ENCODE measurements around the gene ZNF613. TPM values are rescaled to one million over a fixed set of nuclear protein-coding genes. Genes with fewer than 3 reads are reported as not detected.
"Not testable (repeated sequence)": the region's sequence is repeated elsewhere in the genome, so short reads cannot be mapped to it uniquely, and the experiment has no call there.

Gene ZNF613
- total RNA-seq, 6 experiments from 2014 or later = 0.87 to 2.7 (median 2.2) TPM

DNA sequence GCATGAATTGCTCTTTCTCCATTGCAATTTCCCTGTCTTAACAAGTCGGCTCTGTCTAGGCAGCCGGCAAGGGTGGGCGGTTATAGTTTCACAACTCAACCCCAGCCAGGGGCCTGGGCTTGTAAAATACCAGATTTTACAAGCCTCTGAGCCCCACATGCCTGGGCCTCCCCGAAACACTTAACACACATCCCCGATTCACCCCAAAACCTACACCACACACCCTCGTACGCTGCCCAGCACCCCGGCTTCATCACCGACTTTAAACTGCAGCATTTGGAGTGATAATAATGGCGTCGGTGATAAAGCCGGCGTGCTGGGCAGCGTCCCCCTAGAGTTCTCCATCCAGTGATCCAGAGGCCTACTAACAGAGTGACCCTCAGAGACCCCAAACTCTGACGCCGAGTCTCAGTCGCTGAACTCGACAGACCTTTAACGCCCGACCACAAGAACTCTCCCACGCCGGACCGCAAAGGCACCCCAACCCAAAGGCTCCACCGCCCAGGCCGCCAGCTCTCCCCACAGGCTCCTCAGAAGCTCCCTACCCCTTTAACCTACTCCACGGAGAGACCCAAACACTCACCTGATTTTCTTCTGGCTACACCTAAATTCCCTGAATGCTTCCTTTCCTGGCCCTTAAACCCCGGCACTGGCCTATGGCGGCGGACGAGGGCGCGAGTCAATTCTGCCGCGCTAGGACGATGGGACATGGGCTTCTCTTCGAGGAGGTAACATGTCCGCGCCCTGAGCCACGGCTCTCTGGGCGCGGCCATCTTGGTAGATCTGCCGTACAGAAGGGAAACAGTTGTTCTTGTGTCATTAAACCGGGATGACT lies 22.7 kb upstream of the ZNF613 start, which contains the start of gene ZNF649:
Gene ZNF649, minus strand, starts transcription at position 687 of the 835 bp plus-strand sequence. CDS start 4,910 bp downstream, outside the sequence.
- intact Hi-C loops (cut with DNase I) = no loop called here
- Histone ChIP-seq H3K36me3 (peaks cover 0 to 7% (median 1%) of the 10 kb centered on the region in 4 donors), H3K27me3 (no peaks in the 10 kb centered on the region), H3K4me1 (peaks cover 0 to 7% (median 0%) of the 10 kb centered on the region in 4 donors), H3K4me3 (peak within 1 kb of the TSS; percentile 78 to 90 (median 86)), H3K9me3 (peaks cover 0 to 5% (median 0%) of the 10 kb centered on the region in 4 donors), H3K27ac (peak within 1 kb of the TSS; percentile 60 to 74 (median 61))
- DNase-seq (peak; percentile 83 to 89 (median 84)), ATAC-seq (peak; percentile 100)
- TF ChIP-seq CTCF (IDR thresholded peaks at IDR 0.05) (no peak), POLR2A (IDR thresholded peaks at IDR 0.05) (peak; percentile 26)
- 0% methylated on average over 40 of the region's 43 CpGs for WGBS (ENCODE audit: insufficient coverage, low coverage, low lambda C conversion rate, missing lambda C conversion rate)

DNA sequence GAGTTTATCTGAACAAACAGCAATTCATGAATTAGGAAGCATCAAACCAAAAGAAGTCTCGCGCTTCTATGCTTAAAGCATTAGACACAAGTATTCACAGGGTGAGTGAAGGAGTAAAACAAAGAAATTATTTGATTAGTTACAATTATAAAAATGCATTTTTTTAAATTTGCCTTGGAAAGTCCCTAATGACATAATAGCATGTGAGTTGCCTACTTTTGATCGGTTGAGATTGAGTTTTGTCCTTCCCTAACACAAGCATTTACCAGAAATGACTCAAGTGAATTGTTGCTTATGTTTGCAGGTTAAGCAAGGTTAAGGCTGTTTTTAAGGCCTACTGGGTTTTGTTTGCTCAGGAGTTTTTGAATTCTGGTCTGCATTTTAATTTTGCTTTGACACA lies 22.1 kb upstream of the ZNF613 start:
- Histone ChIP-seq H3K36me3 (peaks cover 0 to 4% (median 0%) of the 10 kb centered on the region in 4 donors), H3K27ac (no peak overlapping the region), H3K27me3 (no peaks in the 10 kb centered on the region), H3K9me3 (peaks cover 0 to 5% (median 0%) of the 10 kb centered on the region in 4 donors), H3K4me3 (peak overlapping the region in 2 of 3 donors; percentile 86 to 90), H3K4me1 (peaks cover 0 to 7% (median 0%) of the 10 kb centered on the region in 4 donors)
- intact Hi-C loops (cut with DNase I) = no loop called here
- TF ChIP-seq CTCF (IDR thresholded peaks at IDR 0.05) = no peak
- 29% methylated on average over 3 of the region's 3 CpGs for WGBS (ENCODE audit: insufficient coverage, low coverage, low lambda C conversion rate, missing lambda C conversion rate)
- ATAC-seq (no peak), DNase-seq (no peak)

GRCh38 chr19:51905639-51906038 lies 21.6 kb upstream of the ZNF613 start:
- not testable (repeated sequence) for H3K4me3 ChIP-seq

DNA sequence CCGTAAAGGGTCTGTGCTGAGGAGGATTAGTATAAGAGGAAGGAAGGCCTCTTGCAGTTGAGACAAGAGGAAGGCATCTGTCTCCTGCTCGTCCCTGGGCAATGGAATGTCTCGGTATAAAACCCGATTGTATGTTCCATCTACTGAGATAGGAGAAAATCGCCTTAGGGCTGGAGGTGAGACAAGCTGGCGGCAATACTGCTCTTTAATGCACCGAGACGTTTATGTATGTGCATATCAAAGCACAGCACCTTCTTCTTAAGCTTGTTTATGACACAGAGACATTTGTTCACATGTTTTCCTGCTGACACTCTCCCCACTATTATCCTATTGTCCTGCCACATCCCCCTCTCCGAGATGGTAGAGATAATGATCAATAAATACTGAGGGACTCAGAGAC lies 21.2 kb upstream of the ZNF613 start:
- H3K4me3 ChIP-seq; intact Hi-C loops (cut with DNase I); ATAC-seq; H3K27me3 ChIP-seq; H3K36me3 ChIP-seq; DNase-seq; H3K4me1 ChIP-seq; H3K27ac ChIP-seq; H3K9me3 ChIP-seq: not testable (repeated sequence)
- WGBS (ENCODE audit: insufficient coverage, low coverage, low lambda C conversion rate, missing lambda C conversion rate) = 37% methylated on average over 8 of the region's 9 CpGs

More at GRCh38 chr19:51905639-51906038, 21.6 kb upstream of the ZNF613 start:
- DNase-seq; intact Hi-C loops (cut with DNase I); H3K27me3 ChIP-seq; H3K4me1 ChIP-seq; ATAC-seq; H3K9me3 ChIP-seq; H3K27ac ChIP-seq; H3K36me3 ChIP-seq: not testable (repeated sequence)
- 65% methylated on average over 2 of the region's 3 CpGs for WGBS (ENCODE audit: insufficient coverage, low coverage, low lambda C conversion rate, missing lambda C conversion rate)

DNA sequence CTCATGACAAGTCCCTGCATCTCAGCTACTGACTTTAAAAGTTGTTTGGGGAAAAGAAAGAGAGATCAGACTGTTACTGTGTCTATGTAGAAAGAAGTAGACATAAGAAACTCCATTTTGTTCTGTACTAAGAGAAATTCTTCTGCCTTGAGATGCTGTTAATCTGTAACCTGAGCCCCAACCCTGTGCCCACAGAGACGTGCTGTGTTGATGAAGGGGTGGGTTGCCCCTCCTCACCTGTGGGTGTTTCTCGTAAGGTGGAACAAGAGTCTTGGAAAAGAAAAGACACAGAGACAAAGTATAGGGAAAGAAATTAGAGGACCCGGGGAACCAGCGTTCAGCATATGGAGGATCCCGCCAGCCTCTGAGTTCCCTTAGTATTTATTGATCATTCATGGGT lies 19.3 kb upstream of the ZNF613 start:
- ATAC-seq; H3K4me1 ChIP-seq; H3K9me3 ChIP-seq; H3K27ac ChIP-seq; H3K27me3 ChIP-seq; H3K36me3 ChIP-seq; intact Hi-C loops (cut with DNase I); DNase-seq; H3K4me3 ChIP-seq: not testable (repeated sequence)
- WGBS (ENCODE audit: insufficient coverage, low coverage, low lambda C conversion rate, missing lambda C conversion rate) = 20% methylated on average over 5 of the region's 5 CpGs

DNA sequence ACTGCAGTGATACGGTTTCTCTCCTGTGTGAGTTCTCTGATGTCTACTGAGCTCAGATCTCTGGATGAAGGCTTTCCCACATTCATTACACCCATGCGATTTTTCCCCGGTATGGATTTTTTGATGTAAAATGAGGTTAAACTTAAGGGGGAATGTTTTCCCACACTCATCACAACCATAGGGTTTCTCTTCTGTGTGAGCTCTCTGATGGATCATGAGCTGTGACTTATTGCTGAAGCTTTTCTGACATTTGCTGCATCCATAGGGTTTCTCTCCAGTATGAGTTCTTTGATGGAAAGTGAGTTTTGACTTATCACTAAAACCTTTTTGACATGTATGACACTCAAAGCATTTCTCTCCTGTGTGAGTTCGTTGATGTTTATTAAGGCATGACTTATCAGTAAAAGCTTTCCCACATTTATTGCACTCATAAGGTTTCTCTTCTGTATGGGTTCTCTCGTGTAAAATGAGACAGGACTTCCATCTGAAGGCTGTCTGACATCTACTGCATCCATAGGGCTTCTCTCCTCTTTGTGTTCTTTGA lies 11.9 kb upstream of the ZNF613 start:
- peaks cover 0 to 25% (median 13%) of the 10 kb centered on the region in 4 donors for H3K9me3 ChIP-seq
- intact Hi-C loops (cut with DNase I) = no loop called here
- H3K4me3 ChIP-seq = no peak overlapping the region
- no peak overlapping the region for H3K27ac ChIP-seq
- no peaks in the 10 kb centered on the region for H3K27me3 ChIP-seq
- H3K36me3 ChIP-seq = no peaks in the 10 kb centered on the region
- DNase-seq (no peak), ATAC-seq (no peak)
- no peaks in the 10 kb centered on the region for H3K4me1 ChIP-seq
- TF ChIP-seq CTCF (IDR thresholded peaks at IDR 0.05) = no peak
- 64% methylated on average over 5 of the region's 5 CpGs for WGBS (ENCODE audit: insufficient coverage, low coverage, low lambda C conversion rate, missing lambda C conversion rate)

Measured in right lobe of liver (tissue), 6 donors.